ENCODE data around the gene IKZF2. TPM values are rescaled to one million over a fixed set of nuclear protein-coding genes. Genes with fewer than 3 reads are reported as not detected.
A peak's percentile ranks its signal among the peaks of the same experiment; 100 is the strongest.

Gene IKZF2
- total RNA-seq, 1 experiment from 2014 or later = 8.8 TPM

DNA sequence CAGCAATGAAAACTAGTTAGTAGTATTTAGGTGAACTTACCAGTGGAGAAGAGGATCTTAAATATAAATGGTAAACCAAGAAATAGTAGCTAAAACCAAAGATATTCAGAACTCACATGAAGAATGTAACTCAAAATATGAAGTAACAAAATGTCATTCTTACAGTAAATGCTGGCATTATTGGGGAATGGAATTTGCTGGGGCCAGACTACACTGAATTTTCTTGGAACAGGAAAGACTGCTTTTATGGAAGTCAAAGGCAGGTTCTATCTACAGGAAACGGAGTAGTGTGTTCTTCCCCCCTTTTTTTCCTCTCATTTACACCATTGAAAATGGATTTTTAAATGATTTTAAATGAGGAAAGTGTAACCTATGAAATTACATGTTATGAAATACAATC lies 188.7 kb downstream of the IKZF2 start:
- H3K9me3 Mint-ChIP-seq (ENCODE audit: unreplicated experiment) = no peaks in the 10 kb centered on the region
- no peaks in the 10 kb centered on the region for H3K4me1 Mint-ChIP-seq (ENCODE audit: insufficient read depth, unreplicated experiment)
- no peak overlapping the region for H3K4me3 Mint-ChIP-seq (ENCODE audit: unreplicated experiment)
- TF ChIP-seq, protein P1, sequence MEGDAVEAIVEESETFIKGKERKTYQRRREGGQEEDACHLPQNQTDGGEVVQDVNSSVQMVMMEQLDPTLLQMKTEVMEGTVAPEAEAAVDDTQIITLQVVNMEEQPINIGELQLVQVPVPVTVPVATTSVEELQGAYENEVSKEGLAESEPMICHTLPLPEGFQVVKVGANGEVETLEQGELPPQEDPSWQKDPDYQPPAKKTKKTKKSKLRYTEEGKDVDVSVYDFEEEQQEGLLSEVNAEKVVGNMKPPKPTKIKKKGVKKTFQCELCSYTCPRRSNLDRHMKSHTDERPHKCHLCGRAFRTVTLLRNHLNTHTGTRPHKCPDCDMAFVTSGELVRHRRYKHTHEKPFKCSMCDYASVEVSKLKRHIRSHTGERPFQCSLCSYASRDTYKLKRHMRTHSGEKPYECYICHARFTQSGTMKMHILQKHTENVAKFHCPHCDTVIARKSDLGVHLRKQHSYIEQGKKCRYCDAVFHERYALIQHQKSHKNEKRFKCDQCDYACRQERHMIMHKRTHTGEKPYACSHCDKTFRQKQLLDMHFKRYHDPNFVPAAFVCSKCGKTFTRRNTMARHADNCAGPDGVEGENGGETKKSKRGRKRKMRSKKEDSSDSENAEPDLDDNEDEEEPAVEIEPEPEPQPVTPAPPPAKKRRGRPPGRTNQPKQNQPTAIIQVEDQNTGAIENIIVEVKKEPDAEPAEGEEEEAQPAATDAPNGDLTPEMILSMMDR (IDR thresholded peaks at IDR 0.05; ENCODE audit: unreplicated experiment) = no peak
- no peak for DNase-seq (ENCODE audit: unreplicated experiment)
- H3K27me3 Mint-ChIP-seq (ENCODE audit: insufficient read depth, unreplicated experiment) = no peaks in the 10 kb centered on the region
- no peak overlapping the region for H3K27ac Mint-ChIP-seq (ENCODE audit: low read depth, unreplicated experiment)
- ChIA-PET POLR2A (no interaction called here), CTCF (interaction anchor here (1.0 kb wide), 1 partner anchor 9 kb away, joined by 3 read pairs; no protein-coding TSS in a partner anchor)
- H3K36me3 Mint-ChIP-seq (ENCODE audit: insufficient read depth, unreplicated experiment) = no peaks in the 10 kb centered on the region
- no TSS peak for BruUV-seq (replicated peaks)
- intact Hi-C loops (cut with micrococcal nuclease) = no loop called here

DNA sequence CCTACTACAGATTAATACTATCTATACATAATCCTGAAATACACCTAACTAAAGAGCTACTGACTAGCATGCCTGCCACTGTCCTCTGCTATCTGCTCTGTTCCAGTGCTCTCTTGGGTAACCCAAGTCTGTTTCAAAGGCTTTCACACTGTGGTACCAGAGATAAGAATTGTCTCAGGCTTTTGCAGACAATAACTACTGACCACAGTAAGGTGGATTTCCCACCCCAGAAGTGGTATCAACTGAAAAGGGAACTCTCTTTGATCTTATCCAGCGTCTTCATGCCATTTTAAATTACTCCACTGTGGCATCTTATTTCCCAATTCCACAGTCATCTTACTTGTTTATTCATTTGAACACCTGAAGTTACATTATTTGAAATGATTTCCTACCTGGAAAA lies 190.2 kb downstream of the IKZF2 start:
- POLR2A ChIA-PET = no interaction called here
- Mint-ChIP-seq H3K27ac (ENCODE audit: low read depth, unreplicated experiment) (no peak overlapping the region), H3K4me3 (ENCODE audit: unreplicated experiment) (no peak overlapping the region), H3K27me3 (ENCODE audit: insufficient read depth, unreplicated experiment) (no peaks in the 10 kb centered on the region), H3K4me1 (ENCODE audit: insufficient read depth, unreplicated experiment) (peaks cover 4% of the 10 kb centered on the region), H3K9me3 (ENCODE audit: unreplicated experiment) (no peaks in the 10 kb centered on the region), H3K36me3 (ENCODE audit: insufficient read depth, unreplicated experiment) (no peaks in the 10 kb centered on the region)
- no TSS peak for BruUV-seq (replicated peaks)
- no peak for DNase-seq (ENCODE audit: unreplicated experiment)
- intact Hi-C loops (cut with micrococcal nuclease) = no loop called here
- CTCF ChIA-PET = no interaction called here
- TF ChIP-seq, protein P1 (IDR thresholded peaks at IDR 0.05; ENCODE audit: unreplicated experiment) = no peak

DNA sequence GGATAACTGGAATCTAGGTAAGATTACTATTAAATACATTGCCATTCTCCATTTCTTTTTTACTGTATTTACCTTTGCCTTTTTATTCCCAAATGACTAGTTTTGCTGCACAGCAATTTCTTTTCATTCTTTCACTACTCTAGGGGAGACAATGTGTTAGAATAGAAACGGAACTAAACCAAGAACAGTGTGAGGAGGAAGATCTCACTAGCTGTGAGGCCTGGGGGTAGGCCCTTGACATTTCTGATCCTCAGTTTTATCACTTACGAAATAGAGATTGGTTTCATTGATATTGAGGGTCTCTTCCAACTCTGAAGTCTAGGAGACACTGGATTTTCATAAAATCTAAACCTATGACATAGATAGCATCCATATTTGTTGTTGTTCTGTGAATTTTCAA lies 191.1 kb downstream of the IKZF2 start:
- H3K27me3 Mint-ChIP-seq (ENCODE audit: insufficient read depth, unreplicated experiment) = no peaks in the 10 kb centered on the region
- peak overlapping the region; percentile 39 for H3K27ac Mint-ChIP-seq (ENCODE audit: low read depth, unreplicated experiment)
- ChIA-PET POLR2A (no interaction called here), CTCF (no interaction called here)
- intact Hi-C loops (cut with micrococcal nuclease) = no loop called here
- peaks cover 6% of the 10 kb centered on the region for H3K4me1 Mint-ChIP-seq (ENCODE audit: insufficient read depth, unreplicated experiment)
- no TSS peak for BruUV-seq (replicated peaks)
- H3K36me3 Mint-ChIP-seq (ENCODE audit: insufficient read depth, unreplicated experiment) = no peaks in the 10 kb centered on the region
- no peak for DNase-seq (ENCODE audit: unreplicated experiment)
- no peaks in the 10 kb centered on the region for H3K9me3 Mint-ChIP-seq (ENCODE audit: unreplicated experiment)
- no peak overlapping the region for H3K4me3 Mint-ChIP-seq (ENCODE audit: unreplicated experiment)
- TF ChIP-seq, protein P1 (IDR thresholded peaks at IDR 0.05; ENCODE audit: unreplicated experiment) = no peak

DNA sequence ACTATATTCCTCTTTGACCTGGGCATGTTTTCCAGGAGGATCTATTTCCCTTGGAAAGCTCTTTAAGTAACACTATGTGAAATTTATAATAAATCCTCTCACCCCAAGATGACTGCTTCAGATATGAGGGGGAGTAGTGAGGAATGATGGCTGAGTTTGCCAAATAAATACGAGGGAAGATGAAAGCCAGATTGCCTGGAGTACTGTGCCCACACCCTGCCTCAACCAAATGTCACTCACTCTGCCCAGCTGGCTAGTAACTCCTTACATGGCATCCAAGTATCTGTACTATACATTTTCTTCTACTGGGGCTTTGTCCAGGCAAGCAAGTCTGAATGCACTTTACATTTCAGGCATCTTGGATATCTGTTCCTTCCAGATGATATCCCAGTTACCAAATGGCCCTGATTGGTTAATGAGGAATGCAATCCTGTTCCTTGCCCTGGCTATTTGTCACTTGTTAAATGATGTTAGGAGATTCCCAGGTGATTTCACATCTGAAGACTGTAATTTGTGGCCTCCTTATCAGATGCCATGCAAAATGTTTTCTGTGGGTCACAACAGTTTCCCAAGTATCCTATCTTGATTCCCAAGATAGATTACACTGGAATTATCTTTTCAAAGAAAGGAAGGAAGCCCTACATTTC lies 191.8 kb downstream of the IKZF2 start:
- Mint-ChIP-seq H3K9me3 (ENCODE audit: unreplicated experiment) (no peaks in the 10 kb centered on the region), H3K4me3 (ENCODE audit: unreplicated experiment) (no peak overlapping the region), H3K27me3 (ENCODE audit: insufficient read depth, unreplicated experiment) (no peaks in the 10 kb centered on the region), H3K36me3 (ENCODE audit: insufficient read depth, unreplicated experiment) (no peaks in the 10 kb centered on the region), H3K4me1 (ENCODE audit: insufficient read depth, unreplicated experiment) (peaks cover 6% of the 10 kb centered on the region), H3K27ac (ENCODE audit: low read depth, unreplicated experiment) (peak overlapping the region; percentile 39)
- DNase-seq (ENCODE audit: unreplicated experiment) = no peak
- ChIA-PET CTCF (interaction anchor here (1.4 kb wide), 1 partner anchor 10 kb away, joined by 3 read pairs; no protein-coding TSS in a partner anchor), POLR2A (interaction anchor here (2.4 kb wide), 1 partner anchor 20 kb away, joined by 5 read pairs; no protein-coding TSS in a partner anchor)
- TF ChIP-seq, protein P1 (IDR thresholded peaks at IDR 0.05; ENCODE audit: unreplicated experiment) = no peak
- BruUV-seq (replicated peaks) = no TSS peak
- intact Hi-C loops (cut with micrococcal nuclease) = no loop called here
